Measurements from ENCODE around the gene PCYOX1L.
"Not testable (repeated sequence)": the region's sequence is repeated elsewhere in the genome, so short reads cannot be mapped to it uniquely, and the experiment has no call there.

The PCYOX1L gene

DNA sequence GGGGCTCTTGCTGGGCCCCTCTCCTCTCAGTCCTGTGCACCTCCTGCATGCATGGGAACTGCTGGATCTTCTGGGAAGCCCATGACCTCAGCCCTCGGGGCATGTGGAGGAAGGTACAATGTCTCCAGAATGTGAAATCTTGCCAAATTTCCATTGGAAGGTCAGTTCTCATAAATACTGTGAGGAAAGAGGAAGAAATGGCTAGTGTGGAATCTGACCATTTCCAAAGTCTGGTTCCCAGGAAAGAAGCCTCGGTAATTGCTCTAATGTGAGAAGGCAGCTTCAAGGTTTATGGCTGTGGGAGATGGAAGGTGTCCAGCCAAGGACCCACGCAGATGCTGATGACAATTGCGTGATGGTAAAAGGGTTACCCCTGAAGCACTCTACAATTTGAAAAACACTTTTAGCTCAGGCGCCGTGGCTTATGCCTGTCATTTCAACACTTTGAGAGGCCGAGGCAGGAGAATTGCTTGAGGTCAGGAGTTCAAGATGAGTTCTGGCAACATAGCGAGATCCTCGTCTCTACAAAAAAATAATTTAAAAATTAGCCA lies 29.3 kb downstream of the PCYOX1L start:
- no peak for DNase-seq (ENCODE audit: low spot score)

DNA sequence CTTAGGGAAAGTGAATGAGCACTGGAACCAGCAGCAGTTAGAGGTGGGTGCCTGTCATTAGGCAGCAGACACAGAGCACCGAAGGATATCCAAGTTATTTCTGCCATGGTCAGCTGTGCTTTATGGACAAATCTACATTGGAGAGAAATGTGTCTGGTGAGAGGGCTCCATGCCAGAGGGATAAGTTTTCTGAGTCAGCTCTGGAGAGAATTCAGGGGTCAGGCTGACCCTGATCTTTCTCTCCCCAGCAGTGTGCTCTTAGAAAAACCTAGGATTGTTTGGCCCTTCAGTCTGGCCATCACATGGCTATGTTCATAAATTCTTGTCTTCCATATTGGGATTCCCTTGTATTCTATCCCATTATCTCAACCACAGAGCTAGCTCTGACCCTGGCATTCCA lies 30.1 kb downstream of the PCYOX1L start:
- DNase-seq (ENCODE audit: low spot score), result no peak

DNA sequence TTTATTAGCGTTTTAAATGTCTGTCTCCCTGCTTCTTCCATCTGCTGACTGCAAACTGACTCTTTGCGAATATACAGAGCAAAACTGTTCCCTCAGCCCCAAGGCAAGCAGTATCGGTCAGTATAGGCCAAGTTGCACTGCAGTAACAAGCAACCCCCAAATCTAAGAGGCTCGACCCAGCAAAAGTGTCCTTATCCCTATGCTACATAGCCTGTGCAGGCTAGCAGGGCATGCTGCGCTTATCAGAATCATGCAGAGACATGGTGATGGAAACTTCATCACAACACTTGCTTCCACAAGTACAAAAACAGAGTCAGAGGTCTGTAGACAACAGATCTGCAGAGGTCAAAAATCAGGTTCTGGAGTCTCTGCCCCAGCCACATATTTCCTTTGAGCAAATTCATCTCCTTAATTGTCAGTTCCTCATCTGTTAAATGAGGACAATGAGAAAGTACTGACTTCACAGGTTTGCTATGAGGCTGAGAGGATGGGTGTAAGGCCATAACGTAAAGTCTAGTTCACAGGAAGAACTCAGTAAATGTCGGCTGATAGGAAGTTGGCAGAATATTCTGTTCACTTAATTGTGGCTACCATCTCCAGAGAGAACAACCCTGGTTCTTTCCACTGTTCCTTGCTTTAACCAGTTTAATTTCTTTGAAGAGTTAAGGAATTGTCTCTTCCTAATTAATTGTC lies 30.8 kb downstream of the PCYOX1L start:
- no peak for DNase-seq (ENCODE audit: low spot score)

DNA sequence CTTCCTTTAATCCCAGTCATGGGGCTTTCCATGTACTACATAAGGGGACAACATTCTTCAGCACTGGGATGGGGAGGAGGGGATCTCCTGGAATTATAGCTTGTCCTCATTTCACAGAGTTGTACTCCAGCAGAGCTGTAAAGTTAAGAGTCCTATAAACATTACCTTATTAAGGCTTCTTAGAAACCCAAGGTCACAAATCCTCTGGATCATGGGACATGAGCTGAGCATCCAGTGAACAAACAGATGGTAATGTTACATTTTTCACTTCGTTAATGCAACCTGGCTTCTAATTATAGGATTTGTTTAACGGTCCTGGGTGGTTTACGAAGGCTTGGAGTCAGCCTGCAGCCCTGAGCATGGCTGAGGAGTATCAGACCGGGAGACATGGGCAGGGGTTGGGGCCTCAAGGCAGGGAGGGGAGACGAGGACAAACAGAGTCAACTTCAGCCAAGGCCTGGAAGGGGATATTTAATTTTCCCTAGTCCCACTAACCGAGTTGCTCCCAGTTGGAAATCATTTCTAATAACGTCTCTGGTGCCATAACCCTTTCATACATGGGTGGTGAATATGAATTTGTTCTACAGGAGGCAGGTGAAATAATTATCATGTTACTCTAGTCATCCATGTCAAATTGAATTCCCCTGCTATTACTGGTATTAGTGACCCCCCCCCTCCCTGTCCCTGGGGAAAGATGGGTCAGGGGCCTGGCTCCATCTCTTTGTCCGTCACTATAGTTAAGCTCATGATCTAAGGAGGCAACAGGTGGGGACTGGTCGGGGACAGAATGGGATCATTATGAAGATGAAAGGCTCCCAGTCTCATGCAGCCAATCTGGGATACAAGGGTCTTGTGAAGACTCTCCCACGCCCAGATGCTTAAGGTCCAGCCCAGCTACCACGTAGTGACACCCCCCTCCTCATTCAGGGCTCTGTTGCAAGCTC lies 32.0 kb downstream of the PCYOX1L start:
- DNase-seq (ENCODE audit: low spot score), result no peak

DNA sequence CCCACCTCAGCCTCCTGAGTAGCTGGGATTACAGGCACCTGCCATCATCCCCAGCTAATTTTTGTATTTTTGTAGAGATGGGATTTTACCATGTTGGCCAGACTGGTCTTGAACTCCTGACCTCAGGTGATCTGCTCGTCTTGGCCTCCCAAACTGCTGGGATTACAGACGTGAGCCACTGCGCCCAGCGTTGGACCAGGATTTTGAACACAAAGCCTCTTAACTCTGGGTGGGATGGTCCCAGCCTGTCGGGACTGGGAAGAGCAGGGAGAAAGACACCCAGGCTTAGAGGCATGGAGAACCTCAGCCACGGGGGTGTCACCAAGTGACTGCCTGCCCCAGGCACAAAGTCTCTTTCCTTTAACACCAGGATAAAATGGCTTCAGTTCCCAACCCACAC lies 33.2 kb downstream of the PCYOX1L start:
- not testable (repeated sequence) for DNase-seq (ENCODE audit: low spot score)

DNA sequence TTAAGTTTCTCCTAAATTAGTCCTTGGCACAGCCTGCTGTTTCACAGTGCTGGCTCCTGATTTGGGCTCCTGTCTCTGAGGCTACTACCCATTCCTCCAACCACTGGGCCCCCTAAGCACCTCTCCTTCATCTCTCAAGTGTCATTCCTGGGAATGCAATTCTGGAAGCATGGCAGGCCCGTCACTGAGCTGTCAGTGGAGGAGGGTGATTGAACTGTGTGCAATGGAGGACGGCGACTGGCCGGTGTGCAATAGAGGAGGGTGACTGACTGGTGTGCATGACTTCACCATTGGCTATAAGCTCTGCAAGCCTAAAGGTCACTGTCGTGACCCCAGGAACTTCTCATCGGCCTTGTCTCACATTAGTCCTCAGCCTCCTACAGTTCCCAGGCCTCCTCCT lies 33.7 kb downstream of the PCYOX1L start:
- DNase-seq (ENCODE audit: low spot score), result no peak

DNA sequence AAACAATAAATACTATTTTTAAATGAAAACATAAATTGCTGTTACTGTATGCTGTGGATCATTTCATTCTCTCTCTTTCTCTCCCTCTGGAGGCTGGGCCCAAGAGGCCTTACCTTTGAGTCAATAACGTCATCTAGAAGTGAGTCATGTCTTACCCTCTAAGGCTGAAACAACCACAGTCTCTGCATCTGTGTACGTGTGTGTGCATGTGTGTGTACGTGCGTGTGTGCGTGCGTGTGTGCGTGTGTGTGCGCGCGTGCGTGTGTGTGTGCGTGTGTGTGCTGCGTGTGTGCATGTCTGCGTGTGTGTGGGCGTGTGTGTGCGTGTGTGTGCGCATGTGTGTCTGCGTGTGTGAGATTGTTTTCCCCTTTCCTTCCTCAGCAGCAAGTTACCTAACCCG lies 34.9 kb downstream of the PCYOX1L start:
- no peak for DNase-seq (ENCODE audit: low spot score)

DNA sequence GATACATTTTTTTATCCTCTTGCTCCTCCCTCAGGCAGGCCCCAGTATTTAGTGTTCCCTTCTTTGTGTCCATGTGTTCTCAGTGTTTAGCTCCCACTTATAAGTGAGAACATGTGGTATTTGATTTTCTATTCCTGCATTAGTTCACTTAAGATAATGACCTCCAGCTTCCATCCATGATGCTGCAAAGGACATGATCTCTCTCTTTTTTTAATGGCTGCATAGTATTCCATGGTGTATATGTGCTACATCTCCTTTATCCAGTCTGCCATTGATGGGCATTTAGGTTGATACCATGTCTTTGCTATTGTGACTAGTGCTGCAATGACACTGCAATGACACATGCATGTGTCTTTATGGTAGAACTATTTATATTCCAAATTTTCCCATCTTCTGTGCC lies 37.1 kb downstream of the PCYOX1L start:
- DNase-seq (ENCODE audit: low spot score), result not testable (repeated sequence)

DNA sequence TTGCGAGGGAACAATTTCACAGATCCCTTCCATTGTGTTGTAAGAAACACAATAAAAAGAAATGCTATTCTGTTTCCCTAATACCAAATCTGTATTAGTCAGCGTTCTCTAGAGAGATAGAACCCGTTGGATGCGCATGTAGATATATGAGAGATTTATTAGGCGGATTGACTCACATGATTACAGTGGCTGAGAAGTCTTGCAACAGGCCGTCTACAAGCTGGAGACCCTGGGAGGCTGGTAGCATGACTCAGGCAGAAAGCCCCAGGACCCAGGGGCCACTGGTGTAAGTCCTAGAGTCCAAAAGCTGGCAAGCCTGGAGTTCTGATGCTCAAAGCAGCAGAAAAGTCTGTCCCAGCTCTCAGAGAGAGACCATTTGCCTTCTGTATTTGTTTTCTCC lies 39.7 kb downstream of the PCYOX1L start:
- DNase-seq (ENCODE audit: low spot score), result no peak

DNA sequence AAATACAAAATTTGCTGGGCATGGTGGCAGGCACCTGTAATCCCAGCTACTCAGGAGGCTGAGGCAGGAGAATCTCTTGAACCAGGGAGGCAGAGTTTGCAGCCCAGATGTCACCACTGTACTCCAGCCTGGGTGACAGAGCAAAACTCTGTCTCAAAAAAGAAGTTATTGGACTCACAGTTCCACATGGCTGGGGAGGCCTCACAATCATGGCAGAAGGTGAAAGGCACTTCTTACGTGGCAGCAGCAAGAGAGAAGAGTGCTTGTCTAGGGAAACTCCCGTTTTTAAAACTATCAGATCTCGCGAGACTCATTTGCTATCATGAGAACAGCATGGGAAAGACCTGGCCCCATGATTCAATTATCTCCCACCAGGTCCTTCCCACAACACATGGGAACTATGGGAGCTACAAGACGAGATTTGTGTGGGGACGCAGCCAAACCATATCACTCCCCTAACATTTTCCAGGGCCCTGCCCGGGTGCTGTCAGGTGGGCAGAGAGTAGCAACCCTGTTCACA lies 41.0 kb downstream of the PCYOX1L start:
- DNase-seq (ENCODE audit: low spot score), result not testable (repeated sequence)

DNA sequence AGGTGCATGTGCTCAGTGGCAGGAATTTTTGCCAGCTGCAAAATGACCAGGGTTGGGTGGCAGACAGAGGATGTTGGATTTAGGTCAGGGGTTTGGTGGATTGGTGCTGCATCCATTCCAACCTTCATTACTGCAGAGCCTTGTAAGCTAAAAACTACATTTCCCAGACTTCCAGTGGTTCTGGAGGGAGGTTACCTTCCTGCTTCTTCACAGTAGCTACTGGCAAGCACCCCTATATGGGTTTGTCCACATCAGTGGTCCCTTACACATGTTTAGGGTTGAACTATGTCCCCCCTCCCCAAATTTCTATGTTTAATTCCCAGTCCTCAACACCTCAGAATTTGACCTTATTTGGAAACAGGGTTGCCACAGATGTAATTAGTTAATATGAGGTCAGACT lies 41.9 kb downstream of the PCYOX1L start:
- DNase-seq (ENCODE audit: low spot score), result no peak

DNA sequence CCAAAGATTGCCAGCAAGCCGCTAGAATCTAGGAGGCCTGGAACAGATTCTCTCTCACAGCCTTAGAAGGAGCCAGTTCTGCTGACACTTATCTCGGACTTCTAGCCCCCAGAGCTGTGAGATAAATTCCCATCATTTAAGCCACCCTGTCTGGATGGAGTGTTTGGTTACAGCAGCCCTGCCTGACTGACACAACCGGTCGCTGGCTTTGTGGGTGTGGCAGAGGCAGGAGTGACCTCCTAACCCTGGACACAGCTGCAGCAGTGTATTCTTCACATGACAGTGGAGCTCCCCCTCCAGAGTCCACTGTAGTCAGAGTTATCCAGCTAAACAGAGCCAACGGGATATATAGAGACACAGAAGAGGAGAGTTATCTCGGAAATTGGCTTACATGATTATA lies 42.5 kb downstream of the PCYOX1L start:
- DNase-seq (ENCODE audit: low spot score), result no peak

DNA sequence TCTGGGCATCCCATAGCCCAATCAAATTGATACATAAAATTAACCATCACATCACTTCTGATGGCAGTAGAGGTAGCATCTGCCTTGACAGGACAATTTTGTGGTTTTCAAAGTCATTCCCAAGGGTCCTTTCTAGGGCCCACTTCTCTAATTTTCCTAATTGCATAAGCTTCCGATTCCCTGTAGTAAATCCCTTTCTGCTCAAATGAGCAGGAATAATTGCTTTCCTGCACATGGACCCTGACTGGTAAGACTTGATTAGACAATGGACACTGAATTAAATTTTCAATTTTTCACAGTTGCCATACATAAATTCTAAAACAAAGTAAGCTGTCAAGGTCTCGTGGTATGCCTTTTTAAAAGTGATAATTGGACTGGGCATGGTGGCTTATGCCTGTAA lies 43.2 kb downstream of the PCYOX1L start:
- DNase-seq (ENCODE audit: low spot score), result no peak

DNA sequence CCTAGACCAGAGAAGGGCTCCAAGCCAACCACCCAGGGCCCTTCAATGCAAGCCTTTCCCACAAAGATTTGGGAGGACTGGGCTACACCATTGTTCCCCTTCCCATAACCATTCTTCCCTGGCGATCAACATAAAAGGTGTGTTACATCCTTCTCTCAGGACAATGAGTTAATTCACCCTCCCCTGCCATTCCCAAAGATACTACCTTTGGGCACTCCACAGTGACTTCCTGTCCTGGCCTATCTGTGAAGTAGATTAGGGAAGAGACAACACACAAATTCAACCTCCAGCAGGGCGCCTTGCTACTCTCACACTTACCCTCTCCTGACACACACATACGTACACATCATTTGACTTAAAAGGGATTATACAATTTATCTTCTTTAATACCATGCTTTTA lies 44.4 kb downstream of the PCYOX1L start:
- no peak for DNase-seq (ENCODE audit: low spot score)

DNA sequence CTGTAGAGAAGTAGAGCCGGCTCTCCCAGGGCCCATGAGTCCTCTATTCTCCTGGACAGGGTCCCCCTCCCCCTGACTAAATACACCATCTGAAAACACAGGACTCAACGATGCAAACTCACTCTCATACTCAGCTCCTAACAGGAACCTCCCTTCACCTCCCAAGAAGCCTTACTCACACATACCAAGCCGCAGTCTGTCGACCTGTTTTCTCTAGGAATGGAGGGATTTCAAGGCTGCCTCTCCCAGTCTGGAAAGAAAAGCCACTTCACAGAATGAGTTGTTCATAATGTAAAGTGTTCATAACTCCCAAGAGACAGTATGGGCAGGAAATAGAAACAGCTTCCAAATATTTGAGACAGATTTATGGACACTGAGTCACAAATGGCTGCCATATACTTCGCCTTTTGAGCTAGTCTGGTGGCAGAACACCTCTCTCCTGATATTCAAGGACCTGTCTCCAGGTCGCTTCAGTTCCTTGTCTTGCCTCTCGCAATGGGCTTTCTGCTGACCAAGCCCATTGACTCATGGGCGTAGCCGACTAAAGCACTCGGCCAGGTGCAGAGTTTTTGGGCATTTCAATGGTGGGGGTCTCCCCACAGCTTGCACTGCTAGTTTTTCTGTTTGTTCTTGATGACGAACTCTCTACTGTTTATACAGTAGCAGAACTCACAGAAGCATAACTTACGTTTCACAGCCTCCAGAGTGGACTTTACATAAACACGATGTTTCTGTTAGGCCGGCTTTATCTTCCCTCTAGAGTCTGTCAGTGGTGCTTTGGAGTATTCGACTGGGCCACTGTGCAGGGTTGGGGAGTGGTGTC lies 46.3 kb downstream of the PCYOX1L start:
- DNase-seq (ENCODE audit: low spot score), result no peak

DNA sequence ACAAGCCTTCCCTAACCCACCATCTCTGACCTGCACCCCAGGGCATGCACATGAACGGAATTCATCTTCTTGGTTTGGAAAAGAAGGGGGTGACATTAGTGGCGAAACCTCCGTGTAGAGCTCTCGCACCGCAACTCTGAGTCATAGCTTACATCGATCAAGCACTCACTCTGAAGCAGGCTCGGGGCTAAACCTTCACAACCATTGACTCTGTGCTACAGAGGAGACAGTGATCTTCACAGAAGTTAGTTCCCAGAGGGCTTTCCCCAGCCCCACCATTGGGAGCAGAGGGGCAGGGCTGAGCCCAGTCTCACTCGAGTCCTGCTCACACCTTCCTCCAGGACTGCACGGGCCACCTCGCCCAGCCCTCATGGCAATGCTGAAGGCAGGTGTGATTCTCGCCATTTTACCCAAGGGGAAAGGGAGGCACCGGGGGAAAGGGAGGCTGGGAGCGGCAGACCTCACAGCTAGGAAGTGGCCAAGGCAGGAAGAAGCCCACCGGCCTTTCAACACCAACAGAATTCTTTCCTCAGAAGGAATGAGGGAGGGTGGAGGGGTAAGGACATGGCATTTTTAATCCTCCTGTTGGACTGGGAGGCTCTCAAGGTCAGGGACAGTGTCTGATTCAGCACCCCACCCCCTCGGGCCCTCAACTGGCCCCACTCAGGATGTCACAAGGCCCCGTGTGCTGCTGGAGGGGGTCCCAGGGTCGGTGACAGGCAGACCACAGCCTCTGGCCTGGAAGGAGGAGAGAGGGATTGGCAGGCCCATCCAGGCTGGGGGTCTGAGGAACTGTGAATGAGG lies 47.1 kb downstream of the PCYOX1L start:
- no peak for DNase-seq (ENCODE audit: low spot score)

DNA sequence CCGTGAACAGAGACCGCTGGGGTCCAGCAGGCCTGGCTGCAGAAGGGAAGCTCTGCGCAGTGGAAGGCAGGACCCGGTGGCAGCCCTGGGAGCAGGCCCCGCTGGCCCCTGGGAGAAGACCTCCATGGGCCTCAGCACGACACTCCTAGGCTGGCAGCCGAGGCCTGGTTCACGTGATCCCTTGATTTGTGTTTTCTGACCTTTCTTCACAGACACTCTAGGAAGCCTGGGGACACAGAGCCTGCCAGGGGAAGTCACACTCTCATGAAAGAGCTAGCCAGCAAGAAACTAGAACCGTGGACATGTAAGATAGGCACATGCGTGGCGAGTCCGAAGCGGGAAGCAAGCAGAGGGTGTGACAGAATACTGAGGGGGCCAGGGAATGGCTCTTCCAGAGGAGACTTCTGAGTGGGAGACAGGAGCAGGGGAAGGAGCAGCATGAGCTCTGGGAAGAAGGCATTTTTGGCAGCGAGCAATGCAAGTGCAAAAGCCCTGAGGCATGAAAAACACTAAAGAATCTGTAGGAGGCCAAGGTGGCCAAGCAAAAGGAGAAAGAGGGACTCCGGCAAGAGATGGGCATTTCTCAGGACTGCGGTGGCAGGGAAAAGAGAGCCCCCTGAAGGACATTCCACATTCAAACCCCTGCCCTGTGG lies 47.8 kb downstream of the PCYOX1L start:
- DNase-seq (ENCODE audit: low spot score), result no peak

DNA sequence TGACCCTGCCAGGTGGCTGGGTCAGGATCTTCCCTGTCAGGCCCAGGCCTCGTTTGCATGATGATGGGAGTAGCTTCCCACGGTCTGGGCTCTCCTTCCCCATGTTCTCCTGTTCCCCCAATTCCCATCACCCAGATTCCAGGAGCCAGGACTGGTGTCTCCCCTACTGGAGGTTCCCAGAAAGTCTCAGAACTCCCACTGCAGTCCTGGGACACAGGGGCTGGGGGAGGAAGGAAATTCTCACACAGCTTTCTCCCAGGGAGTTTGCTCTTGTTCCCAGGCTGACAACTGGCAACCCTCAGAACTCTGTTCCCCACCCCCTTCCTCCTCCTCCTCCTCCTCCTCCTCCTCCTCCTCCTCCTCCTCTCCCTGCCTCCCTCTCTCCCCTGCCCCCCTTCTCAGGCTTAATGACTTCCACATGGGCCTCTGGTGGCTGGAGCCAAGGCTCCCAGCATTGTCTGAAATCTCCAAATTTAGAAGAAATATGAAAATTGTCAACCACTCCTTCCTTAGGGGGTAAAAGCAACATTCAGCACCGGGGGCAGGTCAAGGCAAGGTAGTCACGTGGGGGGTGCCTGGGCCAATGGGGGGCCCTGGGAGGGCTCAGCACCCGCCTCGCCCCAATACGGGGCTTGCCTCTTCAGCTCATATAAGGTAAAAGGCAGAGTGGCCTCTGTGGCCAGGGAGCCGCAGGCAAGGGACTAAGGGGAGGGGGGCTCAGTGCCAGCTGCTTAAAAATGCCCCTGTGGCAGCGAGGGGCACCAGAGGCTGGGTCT lies 48.5 kb downstream of the PCYOX1L start:
- no peak for DNase-seq (ENCODE audit: low spot score)

DNA sequence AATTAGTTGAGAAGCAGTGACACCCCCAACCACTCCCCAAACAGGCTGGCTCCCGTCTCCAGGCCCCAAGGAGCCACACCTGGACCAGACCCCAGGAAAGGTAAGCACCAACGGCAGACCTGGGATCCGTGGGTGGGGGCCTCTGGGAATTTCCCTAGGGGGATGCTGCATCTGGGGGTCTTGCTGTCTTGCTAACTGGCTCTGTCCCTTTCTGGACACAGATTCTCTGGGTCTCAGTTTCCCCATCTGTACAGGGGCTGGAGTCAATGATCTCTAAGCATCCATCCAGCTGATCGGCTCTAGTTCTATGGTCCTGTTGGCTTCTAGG lies 49.1 kb downstream of the PCYOX1L start:
- no peak for DNase-seq (ENCODE audit: low spot score)
